ENCODE measurements around the gene PDZRN4. TPM values are rescaled to one million over a fixed set of nuclear protein-coding genes. Genes with fewer than 3 reads are reported as not detected.

PDZRN4 gene
- total RNA-seq, 2 donors from 2014 or later, result 0.52 to 0.99 TPM

DNA sequence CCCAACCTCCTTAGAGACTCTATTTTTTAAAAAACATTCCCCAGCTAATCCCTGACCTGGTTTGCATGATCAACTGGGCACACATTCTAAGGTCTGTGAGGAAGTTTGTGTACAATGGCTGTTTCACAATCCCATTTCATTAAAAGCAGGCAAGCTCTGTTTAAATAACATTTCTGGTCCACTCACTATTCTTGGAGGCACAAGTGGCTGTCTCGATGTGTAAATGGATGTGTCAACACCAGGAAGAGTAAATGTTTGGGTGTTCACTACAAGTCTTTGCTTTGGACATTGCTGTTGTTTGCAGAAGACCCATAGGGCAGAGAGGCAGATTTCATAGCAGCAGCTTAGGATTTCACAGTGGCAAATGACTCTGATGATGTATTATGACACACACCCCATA lies 98.3 kb downstream of the PDZRN4 start:
- H3K9me3 ChIP-seq, result no peaks in the 10 kb centered on the region
- no peak overlapping the region for H3K27ac ChIP-seq
- intact Hi-C loops (cut with DNase I), result no loop called here
- H3K27me3 ChIP-seq, result no peaks in the 10 kb centered on the region
- 11 to 15% methylated on average over 1 of the region's 1 CpG for WGBS, 2 donors
- H3K36me3 ChIP-seq (replicated peaks in 1 of 2; ENCODE audit: insufficient read depth in 1 of 2, low read depth in 2 of 2), result no peaks in the 10 kb centered on the region
- ATAC-seq, result no peak
- no peak overlapping the region for H3K4me3 ChIP-seq
- H3K4me1 ChIP-seq, result no peaks in the 10 kb centered on the region
- no peak for DNase-seq
- TF ChIP-seq CTCF (IDR thresholded peaks at IDR 0.05) (no peak), POLR2A (IDR thresholded peaks at IDR 0.05) (no peak)

- ATAC-seq (no peak), DNase-seq (no peak)
- H3K9me3 ChIP-seq, result no peaks in the 10 kb centered on the region
- H3K36me3 ChIP-seq (replicated peaks in 1 of 2; ENCODE audit: insufficient read depth in 1 of 2, low read depth in 2 of 2), result no peaks in the 10 kb centered on the region
- 22 to 23% methylated on average over 2 of the region's 2 CpGs for WGBS, 2 donors
- no peak overlapping the region for H3K27ac ChIP-seq
- intact Hi-C loops (cut with DNase I), result no loop called here
- H3K27me3 ChIP-seq, result no peaks in the 10 kb centered on the region
- no peaks in the 10 kb centered on the region for H3K4me1 ChIP-seq
- TF ChIP-seq CTCF (IDR thresholded peaks at IDR 0.05) (no peak), POLR2A (IDR thresholded peaks at IDR 0.05) (no peak)
- no peak overlapping the region for H3K4me3 ChIP-seq
These were observed 99.5 kb downstream of the PDZRN4 start for GRCh38 chr12:41287500-41288141.

DNA sequence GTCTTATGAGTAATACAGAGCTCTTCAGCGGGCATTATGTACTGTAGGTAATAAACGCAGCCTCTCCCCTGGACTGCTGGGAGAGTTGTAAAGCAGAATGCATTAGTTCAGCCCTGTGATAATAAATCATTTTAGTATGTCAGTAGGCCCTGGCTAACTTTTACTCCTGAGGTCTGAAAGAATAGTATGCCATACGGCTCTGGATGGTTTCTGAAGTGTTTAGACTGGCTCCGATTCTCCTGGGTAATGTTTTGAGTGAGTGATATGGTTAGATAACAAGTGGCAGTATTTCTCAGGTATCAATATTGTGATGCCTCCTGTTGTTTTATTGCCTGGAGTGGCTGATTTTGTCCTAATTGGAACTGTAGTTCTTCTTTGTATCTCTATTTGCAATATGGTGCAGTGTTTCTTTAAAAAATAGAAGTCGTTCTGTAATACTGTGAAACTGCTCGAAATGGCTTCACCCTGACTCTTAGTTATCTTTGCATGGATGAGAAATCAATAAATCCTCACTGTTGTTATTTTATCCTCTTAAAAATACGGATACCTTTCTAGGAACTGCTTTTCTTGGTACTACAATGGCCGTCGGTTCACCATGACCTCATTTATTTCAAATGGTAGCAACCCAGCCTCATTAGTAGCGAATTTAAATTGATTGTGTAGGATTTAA lies 100.2 kb downstream of the PDZRN4 start:
- no peaks in the 10 kb centered on the region for H3K27me3 ChIP-seq
- WGBS, 2 donors, result 36 to 40% methylated on average over 10 of the region's 10 CpGs
- ATAC-seq, result no peak

DNA sequence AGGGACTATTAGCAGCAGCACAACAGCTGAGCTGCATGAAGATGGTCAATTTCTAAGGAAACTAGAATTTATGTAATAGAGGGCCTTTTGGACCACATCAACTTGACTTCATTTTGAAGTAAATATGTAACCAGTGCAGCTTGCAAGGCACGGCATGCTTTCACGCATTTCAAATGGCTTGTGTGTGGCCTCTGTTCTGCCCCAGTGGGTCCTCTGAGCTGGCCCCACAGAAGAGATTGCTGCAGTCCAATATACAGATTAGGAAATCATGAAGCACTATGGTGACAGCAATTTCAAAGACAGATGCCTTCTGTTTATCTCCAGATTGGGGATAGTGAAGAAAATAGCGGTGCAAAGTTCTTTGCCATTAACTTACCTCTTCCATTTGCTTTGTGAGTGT lies 101.4 kb downstream of the PDZRN4 start:
- Histone ChIP-seq H3K9me3 (no peaks in the 10 kb centered on the region), H3K27ac (no peak overlapping the region), H3K36me3 (replicated peaks in 1 of 2; ENCODE audit: insufficient read depth in 1 of 2, low read depth in 2 of 2) (no peaks in the 10 kb centered on the region), H3K4me1 (no peaks in the 10 kb centered on the region), H3K4me3 (no peak overlapping the region), H3K27me3 (no peaks in the 10 kb centered on the region)
- DNase-seq, result no peak
- TF ChIP-seq CTCF (IDR thresholded peaks at IDR 0.05), result no peak
- intact Hi-C loops (cut with DNase I), result no loop called here
- WGBS, 2 donors, result 71 to 73% methylated on average over 3 of the region's 3 CpGs
- ATAC-seq, result no peak

More for the DNA sequence above, 100.2 kb downstream of the PDZRN4 start:
- Histone ChIP-seq H3K4me3 (no peak overlapping the region), H3K36me3 (replicated peaks in 1 of 2; ENCODE audit: insufficient read depth in 1 of 2, low read depth in 2 of 2) (no peaks in the 10 kb centered on the region), H3K4me1 (no peaks in the 10 kb centered on the region), H3K9me3 (no peaks in the 10 kb centered on the region), H3K27ac (no peak overlapping the region)
- DNase-seq, result no peak
- TF ChIP-seq CTCF (IDR thresholded peaks at IDR 0.05), result no peak
- no peak for TF ChIP-seq POLR2A (IDR thresholded peaks at IDR 0.05)
- intact Hi-C loops (cut with DNase I), result no loop called here

- TF ChIP-seq CTCF (IDR thresholded peaks at IDR 0.05), result no peak
- no peak for TF ChIP-seq POLR2A (IDR thresholded peaks at IDR 0.05)
- H3K4me1 ChIP-seq, result no peaks in the 10 kb centered on the region
- no peak overlapping the region for H3K4me3 ChIP-seq
- no peaks in the 10 kb centered on the region for H3K9me3 ChIP-seq
- H3K27me3 ChIP-seq, result no peaks in the 10 kb centered on the region
- 57 to 59% methylated on average over 6 of the region's 6 CpGs for WGBS, 2 donors
- no peaks in the 10 kb centered on the region for H3K36me3 ChIP-seq (replicated peaks in 1 of 2; ENCODE audit: insufficient read depth in 1 of 2, low read depth in 2 of 2)
- intact Hi-C loops (cut with DNase I), result no loop called here
- no peak for ATAC-seq
- no peak for DNase-seq
- H3K27ac ChIP-seq, result no peak overlapping the region
These were observed 104.9 kb downstream of the PDZRN4 start for GRCh38 chr12:41293011-41293410.
